Measurements from ENCODE around the gene AOAH. TPM values are rescaled to one million over a fixed set of nuclear protein-coding genes. Genes with fewer than 3 reads are reported as not detected.

AOAH gene
- total RNA-seq, 1 experiment from 2014 or later: 0.39 TPM

DNA sequence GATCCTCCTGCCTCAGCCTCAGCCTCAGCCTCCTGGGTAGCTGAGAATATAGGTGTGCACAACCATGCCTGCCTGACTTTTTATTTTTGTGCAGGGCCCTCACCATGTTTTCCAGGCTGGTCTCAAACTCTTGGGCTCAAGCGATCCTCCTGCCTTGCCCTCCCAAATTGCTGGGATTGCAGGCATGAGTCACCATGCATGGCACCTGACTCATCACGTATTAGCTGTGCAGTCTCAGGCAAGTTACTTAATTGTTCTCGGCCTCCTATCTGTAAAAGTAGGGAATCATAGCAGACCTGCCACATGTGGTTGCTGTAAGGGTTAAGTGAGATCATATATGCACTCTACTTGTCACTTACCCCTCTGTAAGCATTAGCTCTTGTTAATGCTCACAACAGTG is 217.5 kb downstream of the AOAH start:
- H3K27ac ChIP-seq (ENCODE audit: insufficient read length, low read depth, low read length): no peak overlapping the region
- Mint-ChIP-seq H3K27ac (no peak overlapping the region), H3K9me3 (peaks cover 8 to 13% of the 10 kb centered on the region in 2 experiments), H3K4me3 (no peak overlapping the region), H3K27me3 (ENCODE audit: low read depth) (0 out of 2 replicates have a peak, but pooled peaks cover 1% of the 10 kb centered on the region), H3K4me1 (peaks cover 7 to 13% of the 10 kb centered on the region in 2 experiments), H3K36me3 (ENCODE audit: insufficient read depth in 1 of 3, low read depth in 3 of 3) (peaks cover 2 to 8% (median 8%) of the 10 kb centered on the region in 3 experiments; a peak in 6 of 7 replicates)
- H2BK12ac ChIP-seq (ENCODE audit: insufficient read length, low read depth, low read length): no peak overlapping the region
- no peak overlapping the region for H3K4ac ChIP-seq (ENCODE audit: low read depth, low read length)
- H2BK5ac ChIP-seq (ENCODE audit: insufficient read length, low read length): no peak overlapping the region
- no peak overlapping the region for H3K18ac ChIP-seq (ENCODE audit: insufficient read length, low read depth, low read length)
- no peaks in the 10 kb centered on the region for H3K79me1 ChIP-seq (ENCODE audit: insufficient read depth, low read depth, low read length, poor library complexity, severe bottlenecking)
- no peak overlapping the region for H3K4me2 ChIP-seq (ENCODE audit: insufficient read depth, insufficient read length, low read length)
- H2BK120ac ChIP-seq (ENCODE audit: low read depth, low read length, poor library complexity, severe bottlenecking): no peak overlapping the region
- H3T11ph ChIP-seq (ENCODE audit: low read length): no peak overlapping the region
- H3K79me2 ChIP-seq (ENCODE audit: insufficient read depth, low read length): no peaks in the 10 kb centered on the region
- H3K23me2 ChIP-seq (ENCODE audit: insufficient read length, low read depth, low read length, poor library complexity, severe bottlenecking): no peaks in the 10 kb centered on the region
- H3K27me3 ChIP-seq (ENCODE audit: insufficient read depth, low read length): no peaks in the 10 kb centered on the region
- WGBS (ENCODE audit: extremely low coverage, insufficient read length, low lambda C conversion rate): no CpG with 5 or more reads among the region's 3 CpGs
- no peak overlapping the region for H3K14ac ChIP-seq (ENCODE audit: insufficient read depth, low read length)
- H3K9ac ChIP-seq (ENCODE audit: extremely low read depth, insufficient read length, low read length): no peak overlapping the region
- H3K56ac ChIP-seq (ENCODE audit: insufficient read length, low read depth, low read length): no peak overlapping the region
- no peaks in the 10 kb centered on the region for H4K20me1 ChIP-seq (ENCODE audit: control insufficient read depth, insufficient read depth, insufficient read length)
- H4K5ac ChIP-seq (ENCODE audit: insufficient read length, low read depth, low read length): no peak overlapping the region
- H3K9me3 ChIP-seq (ENCODE audit: control insufficient read depth, low read depth, low read length): no peaks in the 10 kb centered on the region
- no peaks in the 10 kb centered on the region for H3K4me1 ChIP-seq (ENCODE audit: insufficient read depth, low read length)
- no peak overlapping the region for H2BK20ac ChIP-seq (ENCODE audit: low read depth, low read length, poor library complexity, severe bottlenecking)
- no peak overlapping the region for H2AFZ ChIP-seq (ENCODE audit: low read length)
- DNase-seq: no peak
- H4K8ac ChIP-seq (replicated peaks; ENCODE audit: insufficient read length, low read depth, low read length): no peak overlapping the region
- no peak overlapping the region for H3K23ac ChIP-seq (ENCODE audit: insufficient read length, low read depth, low read length)
- TF ChIP-seq, protein P1, sequence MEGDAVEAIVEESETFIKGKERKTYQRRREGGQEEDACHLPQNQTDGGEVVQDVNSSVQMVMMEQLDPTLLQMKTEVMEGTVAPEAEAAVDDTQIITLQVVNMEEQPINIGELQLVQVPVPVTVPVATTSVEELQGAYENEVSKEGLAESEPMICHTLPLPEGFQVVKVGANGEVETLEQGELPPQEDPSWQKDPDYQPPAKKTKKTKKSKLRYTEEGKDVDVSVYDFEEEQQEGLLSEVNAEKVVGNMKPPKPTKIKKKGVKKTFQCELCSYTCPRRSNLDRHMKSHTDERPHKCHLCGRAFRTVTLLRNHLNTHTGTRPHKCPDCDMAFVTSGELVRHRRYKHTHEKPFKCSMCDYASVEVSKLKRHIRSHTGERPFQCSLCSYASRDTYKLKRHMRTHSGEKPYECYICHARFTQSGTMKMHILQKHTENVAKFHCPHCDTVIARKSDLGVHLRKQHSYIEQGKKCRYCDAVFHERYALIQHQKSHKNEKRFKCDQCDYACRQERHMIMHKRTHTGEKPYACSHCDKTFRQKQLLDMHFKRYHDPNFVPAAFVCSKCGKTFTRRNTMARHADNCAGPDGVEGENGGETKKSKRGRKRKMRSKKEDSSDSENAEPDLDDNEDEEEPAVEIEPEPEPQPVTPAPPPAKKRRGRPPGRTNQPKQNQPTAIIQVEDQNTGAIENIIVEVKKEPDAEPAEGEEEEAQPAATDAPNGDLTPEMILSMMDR (conservative IDR thresholded peaks at IDR 0.05): no peak
- no peak overlapping the region for H4K91ac ChIP-seq (ENCODE audit: insufficient read length, low read depth, low read length)
- no peak overlapping the region for H2BK15ac ChIP-seq (ENCODE audit: low read depth, low read length)
- no peak overlapping the region for H2AK5ac ChIP-seq (ENCODE audit: insufficient read length, low read length)

Measured in H9 (cell line).